ENCODE results near the gene ALLC. TPM values are rescaled to one million over a fixed set of nuclear protein-coding genes. Genes with fewer than 3 reads are reported as not detected.

The ALLC gene
- total RNA-seq, 4 donors from 2014 or later = not detected

- no peaks in the 10 kb centered on the region for H3K36me3 ChIP-seq
- in situ Hi-C loops (cut with MboI; ENCODE audit: low pct_ligation_motif_present in 1 of 4, low pct_unique_long_range_greater_than_20kb in 1 of 4, low sequenced_read_pairs in 3 of 4) (no loop called here), intact Hi-C loops (cut with DNase I; ENCODE audit: low total_unique reads) (no loop called here)
- H3K27ac ChIP-seq = no peak overlapping the region
- H3K9me3 ChIP-seq = no peaks in the 10 kb centered on the region
- TF ChIP-seq EP300 (IDR thresholded peaks at IDR 0.05; ENCODE audit: low read depth) = no peak
- TF ChIP-seq POLR2A (IDR thresholded peaks at IDR 0.05) = no peak
- peaks cover 9% of the 10 kb centered on the region for H3K27me3 ChIP-seq
- no peak overlapping the region for H3K4me3 ChIP-seq
- DNase-seq = no peak
- peaks cover 3 to 11% (median 7%) of the 10 kb centered on the region in 4 donors for H3K4me1 ChIP-seq
- WGBS, 2 donors (ENCODE audit: low coverage in 1 of 2) = 91 to 100% methylated on average over 2 to 19 of the region's 20 CpGs
Observed at GRCh38 chr2:3648652-3649177, 9.3 kb upstream of the ALLC start.

DNA sequence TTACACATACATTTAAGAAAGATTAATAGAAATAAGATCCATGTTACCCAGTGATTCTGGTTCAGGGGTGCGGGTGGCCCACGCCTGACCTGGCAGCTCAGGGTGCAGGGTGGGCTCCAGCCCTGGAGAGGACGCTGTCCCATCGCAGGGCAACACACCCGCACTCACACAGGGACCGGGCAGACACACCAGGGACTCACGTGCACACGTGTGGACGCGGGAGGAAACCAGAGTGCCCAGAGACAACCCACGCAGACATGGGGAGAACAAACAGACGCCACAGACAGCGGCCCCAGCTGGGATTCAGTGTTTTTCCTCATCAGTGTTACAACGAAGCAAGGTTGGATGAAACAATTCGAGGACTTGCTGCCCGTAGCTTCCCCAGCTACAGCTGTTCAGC lies 8.4 kb upstream of the ALLC start:
- intact Hi-C loops (cut with DNase I; ENCODE audit: low total_unique reads) (no loop called here), in situ Hi-C loops (cut with MboI; ENCODE audit: low pct_ligation_motif_present in 1 of 4, low pct_unique_long_range_greater_than_20kb in 1 of 4, low sequenced_read_pairs in 3 of 4) (no loop called here)
- Histone ChIP-seq H3K27ac (no peak overlapping the region), H3K4me3 (no peak overlapping the region), H3K4me1 (peaks cover 3 to 11% (median 7%) of the 10 kb centered on the region in 4 donors), H3K9me3 (no peaks in the 10 kb centered on the region), H3K36me3 (no peaks in the 10 kb centered on the region), H3K27me3 (peaks cover 9% of the 10 kb centered on the region)
- WGBS, 2 donors (ENCODE audit: low coverage in 1 of 2) = 82 to 85% methylated on average over 6 to 16 of the region's 16 CpGs
- TF ChIP-seq POLR2AphosphoS5 (IDR thresholded peaks at IDR 0.05) (no peak), EP300 (IDR thresholded peaks at IDR 0.05; ENCODE audit: low read depth) (no peak), POLR2A (IDR thresholded peaks at IDR 0.05) (no peak)
- TF ChIP-seq, protein P1, sequence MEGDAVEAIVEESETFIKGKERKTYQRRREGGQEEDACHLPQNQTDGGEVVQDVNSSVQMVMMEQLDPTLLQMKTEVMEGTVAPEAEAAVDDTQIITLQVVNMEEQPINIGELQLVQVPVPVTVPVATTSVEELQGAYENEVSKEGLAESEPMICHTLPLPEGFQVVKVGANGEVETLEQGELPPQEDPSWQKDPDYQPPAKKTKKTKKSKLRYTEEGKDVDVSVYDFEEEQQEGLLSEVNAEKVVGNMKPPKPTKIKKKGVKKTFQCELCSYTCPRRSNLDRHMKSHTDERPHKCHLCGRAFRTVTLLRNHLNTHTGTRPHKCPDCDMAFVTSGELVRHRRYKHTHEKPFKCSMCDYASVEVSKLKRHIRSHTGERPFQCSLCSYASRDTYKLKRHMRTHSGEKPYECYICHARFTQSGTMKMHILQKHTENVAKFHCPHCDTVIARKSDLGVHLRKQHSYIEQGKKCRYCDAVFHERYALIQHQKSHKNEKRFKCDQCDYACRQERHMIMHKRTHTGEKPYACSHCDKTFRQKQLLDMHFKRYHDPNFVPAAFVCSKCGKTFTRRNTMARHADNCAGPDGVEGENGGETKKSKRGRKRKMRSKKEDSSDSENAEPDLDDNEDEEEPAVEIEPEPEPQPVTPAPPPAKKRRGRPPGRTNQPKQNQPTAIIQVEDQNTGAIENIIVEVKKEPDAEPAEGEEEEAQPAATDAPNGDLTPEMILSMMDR (IDR thresholded peaks at IDR 0.05) = no peak
- no peak for DNase-seq

GRCh38 chr2:3650140-3650920 lies 7.7 kb upstream of the ALLC start:
- in situ Hi-C loops (cut with MboI; ENCODE audit: low pct_ligation_motif_present in 1 of 4, low pct_unique_long_range_greater_than_20kb in 1 of 4, low sequenced_read_pairs in 3 of 4) = loop anchor here in 1 of 4 donors (25.0 kb wide), 1 partner anchor 1513 kb away; no protein-coding TSS in a partner anchor
- intact Hi-C loops (cut with DNase I; ENCODE audit: low total_unique reads) = loop anchor here (10.0 kb wide), 1 partner anchor 226 kb away; no protein-coding TSS in a partner anchor
- H3K27ac ChIP-seq = no peak overlapping the region
- peaks cover 3 to 11% (median 7%) of the 10 kb centered on the region in 4 donors for H3K4me1 ChIP-seq
- no peaks in the 10 kb centered on the region for H3K36me3 ChIP-seq
- H3K9me3 ChIP-seq = no peaks in the 10 kb centered on the region
- no peak for DNase-seq
- peaks cover 9% of the 10 kb centered on the region for H3K27me3 ChIP-seq
- H3K4me3 ChIP-seq = no peak overlapping the region
- TF ChIP-seq POLR2A (IDR thresholded peaks at IDR 0.05) (no peak), EP300 (IDR thresholded peaks at IDR 0.05; ENCODE audit: low read depth) (no peak), POLR2AphosphoS5 (IDR thresholded peaks at IDR 0.05) (no peak)
- TF ChIP-seq, protein P1 (IDR thresholded peaks at IDR 0.05) = no peak
- 71% methylated on average over 19 of the region's 20 CpGs; no CpG with 5 or more reads in 1 of the 2 donors for WGBS, 2 donors (ENCODE audit: low coverage in 1 of 2)

GRCh38 chr2:3651691-3652648 lies 6.0 kb upstream of the ALLC start:
- H3K4me1 ChIP-seq = peaks cover 3 to 11% (median 7%) of the 10 kb centered on the region in 4 donors
- no peaks in the 10 kb centered on the region for H3K36me3 ChIP-seq
- peak overlapping the region in 3 of 4 donors; percentile 15 to 33 (median 20) for H3K4me3 ChIP-seq
- 31 to 46% methylated on average over 9 to 41 of the region's 45 CpGs for WGBS, 2 donors (ENCODE audit: low coverage in 1 of 2)
- no peaks in the 10 kb centered on the region for H3K9me3 ChIP-seq
- DNase-seq = peak; percentile 65
- no peak for TF ChIP-seq POLR2A (IDR thresholded peaks at IDR 0.05)
- TF ChIP-seq POLR2AphosphoS5 (IDR thresholded peaks at IDR 0.05) = no peak
- no peak for TF ChIP-seq EP300 (IDR thresholded peaks at IDR 0.05; ENCODE audit: low read depth)
- TF ChIP-seq, protein P1 (IDR thresholded peaks at IDR 0.05) = no peak
- intact Hi-C loops (cut with DNase I; ENCODE audit: low total_unique reads) (loop anchor here (10.0 kb wide), 1 partner anchor 227 kb away; no protein-coding TSS in a partner anchor), in situ Hi-C loops (cut with MboI; ENCODE audit: low pct_ligation_motif_present in 1 of 4, low pct_unique_long_range_greater_than_20kb in 1 of 4, low sequenced_read_pairs in 3 of 4) (loop anchor here in 1 of 4 donors (25.0 kb wide), 1 partner anchor 1515 kb away; no protein-coding TSS in a partner anchor)
- peak overlapping the region; percentile 24 to 79 (median 73) for H3K27ac ChIP-seq
- H3K27me3 ChIP-seq = peaks cover 9% of the 10 kb centered on the region

Measured in transverse colon (tissue), 4 donors.